ENCODE measurements around the gene HEMK1.
A peak's percentile ranks its signal among the peaks of the same experiment; 100 is the strongest.

HEMK1 gene

GRCh38 chr3:50588759-50589433, 19.6 kb downstream of the HEMK1 start:
- Histone ChIP-seq H3K36me3 (ENCODE audit: control insufficient read depth, insufficient read depth, low read length) (no peaks in the 10 kb centered on the region), H3K4me3 (ENCODE audit: extremely low read depth, insufficient read depth, low read length, poor library complexity, severe bottlenecking) (no peak overlapping the region), H3K9me3 (ENCODE audit: control insufficient read depth, low read length) (no peaks in the 10 kb centered on the region), H3K4me1 (ENCODE audit: control insufficient read depth, insufficient read depth, low read length, poor library complexity, severe bottlenecking) (no peaks in the 10 kb centered on the region), H3K27ac (ENCODE audit: low read depth, low read length, severe bottlenecking) (no peak overlapping the region)
- 93 to 97% methylated on average over 3 of the region's 4 CpGs for WGBS, 2 experiments (ENCODE audit: insufficient coverage in 2 of 2)

GRCh38 chr3:50591196-50591741, 21.9 kb downstream of the HEMK1 start:
- Histone ChIP-seq H3K36me3 (ENCODE audit: control insufficient read depth, insufficient read depth, low read length) (no peaks in the 10 kb centered on the region), H3K4me3 (ENCODE audit: extremely low read depth, insufficient read depth, low read length, poor library complexity, severe bottlenecking) (no peak overlapping the region), H3K4me1 (ENCODE audit: control insufficient read depth, insufficient read depth, low read length, poor library complexity, severe bottlenecking) (no peaks in the 10 kb centered on the region), H3K9me3 (ENCODE audit: control insufficient read depth, low read length) (no peaks in the 10 kb centered on the region), H3K27ac (ENCODE audit: low read depth, low read length, severe bottlenecking) (no peak overlapping the region)
- WGBS, 2 experiments (ENCODE audit: insufficient coverage in 2 of 2), result 77 to 84% methylated on average over 6 to 8 of the region's 9 CpGs

- Histone ChIP-seq H3K36me3 (ENCODE audit: control insufficient read depth, insufficient read depth, low read length) (no peaks in the 10 kb centered on the region), H3K4me1 (ENCODE audit: control insufficient read depth, insufficient read depth, low read length, poor library complexity, severe bottlenecking) (no peaks in the 10 kb centered on the region), H3K4me3 (ENCODE audit: extremely low read depth, insufficient read depth, low read length, poor library complexity, severe bottlenecking) (no peak overlapping the region), H3K9me3 (ENCODE audit: control insufficient read depth, low read length) (no peaks in the 10 kb centered on the region), H3K27ac (ENCODE audit: low read depth, low read length, severe bottlenecking) (no peak overlapping the region)
- 33 to 62% methylated on average over 1 to 5 of the region's 5 CpGs for WGBS, 2 experiments (ENCODE audit: insufficient coverage in 2 of 2)
Measured at GRCh38 chr3:50592568-50592967, 23.2 kb downstream of the HEMK1 start.

- WGBS, 2 experiments (ENCODE audit: insufficient coverage in 2 of 2), result 86 to 88% methylated on average over 1 of the region's 2 CpGs
- Histone ChIP-seq H3K4me3 (ENCODE audit: extremely low read depth, insufficient read depth, low read length, poor library complexity, severe bottlenecking) (no peak overlapping the region), H3K36me3 (ENCODE audit: control insufficient read depth, insufficient read depth, low read length) (no peaks in the 10 kb centered on the region), H3K27ac (ENCODE audit: low read depth, low read length, severe bottlenecking) (no peak overlapping the region), H3K4me1 (ENCODE audit: control insufficient read depth, insufficient read depth, low read length, poor library complexity, severe bottlenecking) (no peaks in the 10 kb centered on the region), H3K9me3 (ENCODE audit: control insufficient read depth, low read length) (no peaks in the 10 kb centered on the region)
Measured at GRCh38 chr3:50594253-50594785, 25.0 kb downstream of the HEMK1 start.

GRCh38 chr3:50599115-50599715, 29.9 kb downstream of the HEMK1 start:
- no peak overlapping the region for H3K4me3 ChIP-seq (ENCODE audit: extremely low read depth, insufficient read depth, low read length, poor library complexity, severe bottlenecking)
- no peaks in the 10 kb centered on the region for H3K36me3 ChIP-seq (ENCODE audit: control insufficient read depth, insufficient read depth, low read length)
- no peak overlapping the region for H3K27ac ChIP-seq (ENCODE audit: low read depth, low read length, severe bottlenecking)
- no peaks in the 10 kb centered on the region for H3K9me3 ChIP-seq (ENCODE audit: control insufficient read depth, low read length)
- WGBS, 2 experiments (ENCODE audit: insufficient coverage in 2 of 2), result 80 to 91% methylated on average over 2 to 3 of the region's 6 CpGs
- H3K4me1 ChIP-seq (ENCODE audit: control insufficient read depth, insufficient read depth, low read length, poor library complexity, severe bottlenecking), result peaks cover 8% of the 10 kb centered on the region

- Histone ChIP-seq H3K9me3 (ENCODE audit: control insufficient read depth, low read length) (no peaks in the 10 kb centered on the region), H3K4me1 (ENCODE audit: control insufficient read depth, insufficient read depth, low read length, poor library complexity, severe bottlenecking) (peaks cover 8% of the 10 kb centered on the region), H3K4me3 (ENCODE audit: extremely low read depth, insufficient read depth, low read length, poor library complexity, severe bottlenecking) (no peak overlapping the region), H3K27ac (ENCODE audit: low read depth, low read length, severe bottlenecking) (no peak overlapping the region), H3K36me3 (ENCODE audit: control insufficient read depth, insufficient read depth, low read length) (no peaks in the 10 kb centered on the region)
- 67 to 87% methylated on average over 1 of the region's 1 CpG for WGBS, 2 experiments (ENCODE audit: insufficient coverage in 2 of 2)
Measured at GRCh38 chr3:50599716-50600118, 30.4 kb downstream of the HEMK1 start.

GRCh38 chr3:50600141-50600753, 30.9 kb downstream of the HEMK1 start:
- no peak overlapping the region for H3K4me3 ChIP-seq (ENCODE audit: extremely low read depth, insufficient read depth, low read length, poor library complexity, severe bottlenecking)
- no peaks in the 10 kb centered on the region for H3K9me3 ChIP-seq (ENCODE audit: control insufficient read depth, low read length)
- no peaks in the 10 kb centered on the region for H3K36me3 ChIP-seq (ENCODE audit: control insufficient read depth, insufficient read depth, low read length)
- H3K27ac ChIP-seq (ENCODE audit: low read depth, low read length, severe bottlenecking), result no peak overlapping the region
- WGBS, 2 experiments (ENCODE audit: insufficient coverage in 2 of 2), result 93% methylated on average over 8 to 9 of the region's 9 CpGs
- H3K4me1 ChIP-seq (ENCODE audit: control insufficient read depth, insufficient read depth, low read length, poor library complexity, severe bottlenecking), result peaks cover 8% of the 10 kb centered on the region

GRCh38 chr3:50600841-50601591, 31.7 kb downstream of the HEMK1 start:
- H3K4me1 ChIP-seq (ENCODE audit: control insufficient read depth, insufficient read depth, low read length, poor library complexity, severe bottlenecking), result peaks cover 8% of the 10 kb centered on the region
- 82 to 86% methylated on average over 11 of the region's 14 CpGs for WGBS, 2 experiments (ENCODE audit: insufficient coverage in 2 of 2)
- H3K9me3 ChIP-seq (ENCODE audit: control insufficient read depth, low read length), result no peaks in the 10 kb centered on the region
- H3K36me3 ChIP-seq (ENCODE audit: control insufficient read depth, insufficient read depth, low read length), result no peaks in the 10 kb centered on the region
- no peak overlapping the region for H3K4me3 ChIP-seq (ENCODE audit: extremely low read depth, insufficient read depth, low read length, poor library complexity, severe bottlenecking)
- H3K27ac ChIP-seq (ENCODE audit: low read depth, low read length, severe bottlenecking), result peak overlapping the region; percentile 77

DNA sequence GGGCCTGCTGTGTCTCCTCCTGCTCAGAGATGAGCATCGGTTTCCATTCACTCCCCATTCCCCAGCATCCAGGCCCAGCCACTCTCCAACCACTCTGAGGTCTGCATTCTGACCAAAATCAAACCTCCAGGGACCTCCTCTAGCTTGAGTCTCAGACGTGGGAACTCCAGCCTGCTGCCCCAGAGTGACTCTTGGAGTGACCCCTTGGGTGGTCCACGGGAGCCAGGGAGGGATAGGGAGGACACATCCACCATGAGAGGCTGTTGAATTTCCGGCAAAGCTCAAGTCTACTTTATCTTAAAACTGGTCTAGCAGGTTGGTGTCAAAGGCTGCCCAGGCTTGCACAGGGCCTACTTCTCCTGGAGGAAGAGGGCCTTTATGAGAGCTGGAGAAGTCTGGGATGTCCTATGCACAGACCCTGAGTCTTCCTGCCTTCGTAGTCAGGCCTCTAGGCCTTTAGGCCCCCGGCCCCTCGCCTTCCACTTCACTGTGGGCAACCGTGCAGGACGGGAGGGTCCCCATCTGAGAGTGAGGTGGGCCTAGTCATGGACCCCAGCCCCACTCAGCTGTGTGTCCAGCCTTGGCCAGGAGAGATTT, 33.4 kb downstream of the HEMK1 start:
- WGBS, 2 experiments (ENCODE audit: insufficient coverage in 2 of 2), result 90 to 92% methylated on average over 8 to 9 of the region's 9 CpGs
- Histone ChIP-seq H3K36me3 (ENCODE audit: control insufficient read depth, insufficient read depth, low read length) (no peaks in the 10 kb centered on the region), H3K4me3 (ENCODE audit: extremely low read depth, insufficient read depth, low read length, poor library complexity, severe bottlenecking) (no peak overlapping the region), H3K4me1 (ENCODE audit: control insufficient read depth, insufficient read depth, low read length, poor library complexity, severe bottlenecking) (peaks cover 8% of the 10 kb centered on the region), H3K9me3 (ENCODE audit: control insufficient read depth, low read length) (no peaks in the 10 kb centered on the region), H3K27ac (ENCODE audit: low read depth, low read length, severe bottlenecking) (no peak overlapping the region)

Measured in mesodermal cell (in vitro differentiated cells).